Mammary epithelial cell (primary cell): Measurements from ENCODE around the gene MFSD11.

Experiments used
- EZH2 ChIP-seq: IDR thresholded peaks from 2 replicates; pipeline ENCODE4 v1.6.1; 2012; ENCODE audit warnings: low read length, inconsistent platforms, borderline replicate concordance
- TF ChIP-seq, protein P1 (sequence below), 2 donors: IDR thresholded peaks in 1 of 2; conservative IDR thresholded peaks in 1 of 2; 2 replicates each; pipeline ENCODE4 v1.5.1; 2011 to 2012; ENCODE audit warnings: inconsistent platforms in 2 of 2, low read length in 2 of 2, mild to moderate bottlenecking in 2 of 2, control low read depth in 1 of 2, low read depth in 1 of 2; ENCODE audit not compliant: insufficient read depth in 1 of 2; ENCODE audit errors: extremely low read depth in 1 of 2

DNA sequence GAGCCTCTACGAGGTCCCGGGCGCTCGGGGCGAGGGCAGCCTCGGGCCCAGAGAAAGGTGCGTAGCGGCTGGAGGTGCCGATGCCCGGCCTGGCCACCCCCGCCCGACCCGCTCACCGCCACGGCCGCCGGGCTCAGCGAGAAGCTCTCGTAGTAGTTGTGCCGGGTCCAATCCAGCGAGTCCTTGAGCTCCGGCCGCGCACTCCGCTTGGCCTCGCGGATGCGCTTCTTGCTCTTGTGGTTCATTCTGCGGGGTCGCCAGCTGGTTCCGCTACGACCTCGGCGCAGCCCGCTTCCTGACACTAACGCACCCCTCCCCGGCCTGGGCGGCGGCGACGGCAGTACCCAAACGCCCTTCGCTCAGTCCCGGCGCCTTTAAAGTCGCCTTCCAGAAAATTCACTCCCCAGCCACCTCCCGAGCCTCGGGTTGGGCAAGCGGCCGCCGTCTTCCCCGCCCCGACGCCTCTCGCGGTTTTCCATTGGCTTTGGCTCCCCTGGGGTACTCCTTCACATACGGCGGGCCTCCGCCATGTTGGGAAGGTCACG is 11.6 kb upstream of the MFSD11 start, which contains the start of gene JMJD6:
- TF ChIP-seq, protein P1, sequence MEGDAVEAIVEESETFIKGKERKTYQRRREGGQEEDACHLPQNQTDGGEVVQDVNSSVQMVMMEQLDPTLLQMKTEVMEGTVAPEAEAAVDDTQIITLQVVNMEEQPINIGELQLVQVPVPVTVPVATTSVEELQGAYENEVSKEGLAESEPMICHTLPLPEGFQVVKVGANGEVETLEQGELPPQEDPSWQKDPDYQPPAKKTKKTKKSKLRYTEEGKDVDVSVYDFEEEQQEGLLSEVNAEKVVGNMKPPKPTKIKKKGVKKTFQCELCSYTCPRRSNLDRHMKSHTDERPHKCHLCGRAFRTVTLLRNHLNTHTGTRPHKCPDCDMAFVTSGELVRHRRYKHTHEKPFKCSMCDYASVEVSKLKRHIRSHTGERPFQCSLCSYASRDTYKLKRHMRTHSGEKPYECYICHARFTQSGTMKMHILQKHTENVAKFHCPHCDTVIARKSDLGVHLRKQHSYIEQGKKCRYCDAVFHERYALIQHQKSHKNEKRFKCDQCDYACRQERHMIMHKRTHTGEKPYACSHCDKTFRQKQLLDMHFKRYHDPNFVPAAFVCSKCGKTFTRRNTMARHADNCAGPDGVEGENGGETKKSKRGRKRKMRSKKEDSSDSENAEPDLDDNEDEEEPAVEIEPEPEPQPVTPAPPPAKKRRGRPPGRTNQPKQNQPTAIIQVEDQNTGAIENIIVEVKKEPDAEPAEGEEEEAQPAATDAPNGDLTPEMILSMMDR (conservative IDR thresholded peaks at IDR 0.05 in 1 of 2, IDR thresholded peaks at IDR 0.05 in 1 of 2; ENCODE audit: extremely low read depth in 1 of 2, insufficient read depth in 1 of 2, low read depth in 1 of 2, low read length in 2 of 2): no peak
- TF ChIP-seq EZH2: no peak
